ENCODE measurements around the gene MORN1.

The MORN1 gene

DNA sequence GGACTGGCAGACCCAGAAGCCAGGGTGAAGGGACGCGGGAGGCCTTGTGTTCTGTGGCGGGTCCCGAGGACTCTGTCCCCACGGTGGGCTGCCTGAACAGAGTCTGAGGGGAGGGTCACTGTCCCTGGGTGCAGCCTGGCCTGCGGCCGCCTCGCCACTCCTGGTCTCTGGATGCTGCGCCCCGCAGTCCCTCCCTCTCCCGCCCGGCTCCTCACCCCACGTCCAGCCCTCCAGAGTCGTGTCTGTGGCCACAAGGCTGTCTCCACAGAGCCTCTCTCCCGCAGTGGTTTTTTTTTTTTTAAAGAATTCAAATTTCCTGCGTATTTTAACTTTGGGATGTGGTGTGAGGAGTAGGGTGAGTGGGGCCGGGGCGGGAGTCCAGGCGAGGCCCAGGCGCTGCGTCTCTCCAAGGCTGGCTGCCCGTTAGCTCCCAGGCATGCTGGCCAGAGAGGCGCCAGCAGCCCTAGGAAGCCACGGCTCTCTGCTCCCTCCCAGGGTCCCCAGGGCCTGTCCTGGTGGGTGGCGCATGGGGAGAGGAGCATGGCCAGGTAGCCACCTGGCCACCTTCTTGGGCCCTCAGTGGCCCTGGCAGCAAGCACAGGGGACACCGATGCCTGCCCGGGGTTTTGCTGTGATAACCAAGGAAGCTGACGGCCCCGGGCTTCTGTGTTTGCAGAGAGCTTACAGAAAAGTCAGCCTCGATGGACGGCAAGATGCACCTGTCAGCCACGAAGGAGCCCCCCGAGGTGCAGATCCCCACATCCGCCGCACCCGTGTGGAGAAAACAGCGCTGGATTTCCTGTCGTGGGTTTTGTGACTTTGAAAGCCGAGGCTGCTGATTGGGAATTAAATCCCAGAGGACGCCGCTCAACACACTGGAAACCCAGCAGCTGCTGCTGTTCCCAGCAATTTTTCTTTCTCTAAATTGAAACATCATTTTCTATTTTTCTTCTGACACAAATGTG lies 72.8 kb downstream of the MORN1 start:
- DNase-seq (ENCODE audit: low spot score): no peak

DNA sequence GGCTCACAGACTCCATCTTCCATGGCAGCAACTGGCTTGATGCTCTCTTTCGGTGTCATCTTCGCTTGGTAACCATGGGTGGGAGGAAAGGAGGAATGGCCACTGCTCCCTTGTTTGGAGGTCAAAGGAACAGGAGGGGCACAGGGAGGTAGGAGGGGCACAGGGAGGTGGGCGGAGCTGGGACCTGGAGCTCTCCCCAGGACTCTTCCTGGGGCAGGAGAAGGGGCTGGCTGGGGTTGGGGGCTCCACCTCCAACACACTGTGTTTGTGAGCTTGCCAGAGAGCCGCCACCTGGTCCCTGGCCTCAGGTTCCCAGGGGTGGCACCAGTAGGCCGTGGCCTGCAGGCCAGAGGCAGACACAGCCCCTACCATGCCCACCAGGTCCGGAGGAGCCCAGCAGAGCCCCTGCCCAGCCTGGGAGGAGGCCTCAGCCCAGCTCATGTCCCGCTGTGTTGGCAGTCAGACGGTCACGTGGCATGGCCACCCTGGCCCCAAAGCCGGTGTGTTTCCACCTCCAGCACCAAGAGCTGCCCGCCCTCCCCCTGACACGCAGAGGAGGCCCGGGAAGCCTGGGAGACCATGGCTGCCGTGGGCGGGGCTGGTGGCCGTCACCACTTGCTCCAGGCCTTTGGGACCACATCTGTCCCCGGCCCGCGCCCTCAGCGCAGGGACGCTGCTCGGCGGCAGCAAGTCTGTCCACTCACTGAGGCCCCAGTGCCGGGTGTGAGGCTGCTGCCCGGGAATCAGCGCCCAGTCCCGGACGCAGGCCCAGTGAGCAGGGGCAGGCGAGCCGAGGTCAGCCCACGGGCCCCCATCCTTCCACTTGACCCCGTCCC lies 73.9 kb downstream of the MORN1 start:
- no peak for DNase-seq (ENCODE audit: low spot score)

DNA sequence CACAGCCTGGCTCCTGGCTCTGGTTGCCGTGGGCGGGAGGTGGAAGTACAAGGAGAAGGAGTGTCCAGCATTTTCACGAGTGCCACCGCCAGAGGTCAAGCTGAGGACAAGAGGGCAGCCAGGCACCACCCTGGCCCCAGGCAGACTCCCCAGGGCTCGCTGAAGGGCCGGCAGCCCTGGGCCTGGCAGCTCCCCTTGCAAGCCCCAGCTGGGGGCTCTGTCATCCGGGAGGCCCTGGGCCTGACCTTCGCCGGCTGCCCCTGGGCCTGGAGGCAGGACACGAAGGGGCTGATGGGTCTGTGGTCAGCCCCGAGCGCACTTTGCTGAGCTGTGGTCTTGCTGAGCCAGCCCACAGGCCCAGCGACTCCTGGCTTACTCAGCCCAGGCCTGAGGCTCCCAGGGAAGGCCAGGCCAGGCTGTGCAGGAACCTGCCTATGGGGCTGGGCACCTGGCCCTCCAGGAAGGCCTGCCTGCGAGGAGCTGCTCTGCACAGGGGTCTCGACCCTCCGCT lies 74.8 kb downstream of the MORN1 start:
- no peak for DNase-seq (ENCODE audit: low spot score)

DNA sequence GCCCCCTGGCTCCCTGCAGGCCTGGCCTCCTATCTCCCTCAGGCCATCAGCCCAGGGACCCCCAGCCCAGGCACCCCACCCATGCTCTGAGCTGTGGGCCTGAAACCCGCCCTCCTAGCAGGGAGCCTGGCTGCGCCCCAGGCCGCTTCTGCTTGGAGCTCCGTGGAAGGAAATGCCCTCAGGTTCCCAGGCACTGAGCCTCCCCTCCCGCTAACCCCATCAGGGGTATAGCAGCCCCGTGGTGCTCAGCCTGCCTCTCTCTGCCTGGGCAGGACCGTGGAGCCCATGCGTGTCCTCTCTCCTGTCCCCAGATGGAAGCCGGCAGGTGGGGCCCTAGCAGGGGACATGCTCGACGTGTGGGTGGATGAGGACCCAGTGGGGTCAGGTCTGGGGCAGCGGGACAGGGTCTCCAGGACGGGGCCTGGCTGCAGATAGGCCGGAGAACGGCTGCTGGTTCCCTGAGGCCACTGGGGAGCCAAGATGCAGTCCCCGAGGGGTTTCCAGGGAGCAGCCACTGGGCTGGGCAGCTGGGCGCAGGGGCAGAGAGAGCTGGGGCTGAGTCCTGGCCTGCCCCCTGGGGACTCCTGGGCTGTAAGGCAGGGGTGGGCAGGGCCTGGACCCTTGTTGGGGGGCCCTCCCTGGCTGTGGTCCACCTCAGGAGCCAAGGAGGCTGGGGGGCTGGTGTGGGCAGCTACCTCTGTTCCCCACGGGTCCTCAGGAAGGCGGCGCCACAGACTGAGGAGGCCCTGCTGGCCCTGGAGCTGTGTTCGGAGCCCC lies 75.5 kb downstream of the MORN1 start:
- DNase-seq (ENCODE audit: low spot score): no peak

DNA sequence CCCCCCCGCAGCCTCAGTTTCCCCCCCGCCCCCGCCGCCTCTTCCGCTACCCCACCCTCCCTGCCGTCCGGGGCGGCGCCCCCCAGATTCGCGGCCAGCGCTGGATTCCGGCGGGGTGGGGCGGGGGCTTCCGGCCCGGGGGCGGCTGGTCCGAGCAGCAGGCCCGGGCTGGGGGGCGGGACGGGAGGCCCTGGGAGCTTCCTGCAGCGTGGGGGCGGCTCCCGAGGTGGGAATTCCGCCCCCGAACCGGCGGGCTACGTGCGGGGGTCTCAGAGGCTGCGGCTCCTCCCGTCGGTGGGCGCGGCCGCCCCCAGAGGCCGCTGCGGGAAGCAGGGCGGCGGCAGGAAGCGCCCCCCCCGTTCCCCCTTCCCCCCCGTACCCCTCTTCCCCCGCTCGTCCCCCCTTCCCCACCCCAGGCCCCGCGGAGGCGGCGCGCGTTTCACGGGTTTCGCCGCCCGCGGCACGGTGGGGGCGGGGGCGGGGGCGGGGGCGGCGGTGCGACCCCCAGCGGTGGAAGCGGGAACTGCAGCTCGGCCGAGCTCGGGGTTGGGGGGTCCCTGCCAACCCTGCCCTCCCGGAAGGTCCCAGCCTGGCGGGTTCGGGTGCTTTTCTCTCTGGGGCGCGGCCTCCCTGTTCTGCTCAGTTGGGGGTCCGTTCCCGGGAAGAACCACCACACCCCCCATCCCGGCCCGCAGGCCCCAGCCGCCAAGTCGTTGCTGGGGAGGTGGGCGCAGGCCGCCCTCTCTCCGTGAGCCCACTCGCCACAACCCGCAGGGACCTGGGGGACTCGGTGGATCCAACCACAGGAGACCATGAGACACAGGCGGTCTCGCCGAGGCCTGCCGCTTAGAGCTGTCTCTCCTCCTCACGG lies 76.3 kb downstream of the MORN1 start:
- peak; percentile 16 for DNase-seq (ENCODE audit: low spot score)

DNA sequence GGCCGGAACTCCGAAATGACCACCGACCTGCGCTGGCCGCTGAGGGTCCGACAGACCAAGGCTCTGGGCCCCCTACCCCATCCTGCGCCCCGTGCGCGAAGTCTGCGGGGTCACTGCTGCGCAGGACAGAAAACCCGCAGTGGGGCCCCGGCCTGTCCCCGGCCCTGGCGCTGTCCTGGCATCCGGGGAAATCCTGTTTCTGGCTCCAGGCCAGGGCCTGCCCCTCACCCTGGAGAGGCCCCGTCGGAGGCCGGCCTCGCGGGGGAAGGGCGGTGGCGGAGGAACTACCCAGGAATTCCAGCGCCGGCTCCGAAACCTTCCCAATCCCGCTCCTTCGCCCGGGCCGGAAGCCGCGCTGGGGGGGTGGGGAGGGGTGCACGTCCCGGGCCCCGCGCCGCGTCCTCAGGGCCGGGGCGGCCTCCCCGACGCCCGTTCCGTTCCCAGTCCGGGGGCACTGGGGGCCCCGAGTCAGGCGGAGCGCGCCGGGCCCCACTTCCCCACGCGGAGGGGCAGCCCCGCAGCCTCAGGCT lies 77.0 kb downstream of the MORN1 start:
- no peak for DNase-seq (ENCODE audit: low spot score)

DNA sequence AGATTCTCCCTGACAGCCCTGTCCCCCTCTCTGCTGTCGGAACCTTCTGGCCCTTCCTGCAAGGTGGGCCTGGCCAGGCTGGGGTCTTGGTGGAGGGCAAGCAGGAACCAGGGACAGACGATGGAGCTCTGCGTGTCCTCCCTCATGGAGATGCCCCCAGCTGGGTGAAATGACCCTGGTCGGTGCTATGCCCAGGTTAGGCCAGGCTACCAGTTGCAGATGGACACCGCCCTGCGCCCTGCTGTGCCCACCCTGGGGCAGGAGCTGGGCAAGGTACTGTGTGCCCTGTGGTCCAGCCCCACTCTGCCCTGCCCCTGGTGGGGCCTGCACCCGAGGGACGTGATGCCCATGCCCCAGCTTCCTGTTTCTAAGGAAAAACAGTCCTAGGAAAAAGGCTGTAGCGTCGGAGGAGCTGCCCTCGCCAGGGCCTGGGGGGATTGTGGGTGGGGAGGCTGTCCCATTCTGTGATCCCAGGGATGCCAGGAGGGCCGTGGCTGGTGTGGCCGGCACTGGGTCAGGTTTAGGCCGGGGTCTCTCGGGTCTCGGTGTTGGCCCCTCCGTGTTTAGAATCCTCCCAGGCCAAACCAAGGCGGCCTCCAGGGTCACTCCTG lies 77.6 kb downstream of the MORN1 start:
- DNase-seq (ENCODE audit: low spot score): no peak

DNA sequence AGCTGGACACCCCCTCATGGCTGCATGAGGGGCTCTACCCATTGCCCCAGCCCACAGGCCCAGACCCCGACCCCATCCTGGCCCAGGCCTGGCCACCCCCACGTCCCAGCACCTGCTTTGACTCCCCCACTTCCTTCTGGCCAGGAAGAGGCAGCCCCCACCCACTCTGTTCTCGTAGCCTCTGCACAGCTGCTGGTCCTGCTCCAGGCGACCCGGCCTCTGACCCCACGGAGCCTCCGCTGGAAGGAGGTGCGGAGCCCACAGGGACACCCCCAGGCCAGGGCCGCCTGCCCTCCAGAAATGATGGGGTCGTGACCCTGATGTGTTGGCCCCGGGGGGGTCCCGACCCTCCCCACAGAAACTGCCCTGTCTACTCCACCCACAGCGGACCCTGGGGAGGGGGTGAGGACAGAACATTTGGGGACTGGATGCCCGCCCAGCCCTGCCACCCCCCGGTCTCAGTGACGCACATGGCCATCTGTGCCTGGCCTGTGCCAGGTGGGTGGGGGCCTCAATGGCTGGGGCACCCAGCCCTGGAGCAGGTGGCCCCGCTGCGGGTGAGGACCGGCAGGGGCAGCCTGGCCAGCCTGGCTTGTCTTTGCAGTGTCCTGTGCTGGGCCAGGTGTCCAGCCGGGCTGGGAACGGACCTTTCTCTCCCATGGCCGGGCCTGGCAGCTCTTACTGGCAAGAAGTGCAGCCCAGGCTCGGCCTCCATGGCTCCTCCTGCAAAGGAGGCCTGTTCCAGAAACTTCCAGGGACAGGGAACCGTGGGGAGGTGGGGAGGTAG lies 78.6 kb downstream of the MORN1 start:
- DNase-seq (ENCODE audit: low spot score): no peak

DNA sequence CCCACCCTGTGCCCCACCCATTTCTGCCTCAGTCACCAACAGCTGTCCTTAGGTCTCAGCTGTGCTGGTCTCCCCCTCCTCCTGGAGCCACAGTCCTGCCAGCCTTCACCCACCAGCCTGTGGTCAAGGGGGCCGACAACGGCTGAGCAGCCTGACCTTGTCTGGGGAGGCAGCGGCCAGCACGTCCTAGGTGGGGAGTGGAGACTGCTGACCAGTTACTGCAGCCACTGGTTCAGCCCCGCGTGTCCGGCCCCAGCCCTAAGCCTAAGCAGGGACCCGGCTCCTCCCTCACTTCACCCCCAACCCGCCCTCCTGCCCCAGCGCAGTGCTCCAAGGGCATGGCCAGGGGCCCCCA lies 79.2 kb downstream of the MORN1 start:
- DNase-seq (ENCODE audit: low spot score): no peak

DNA sequence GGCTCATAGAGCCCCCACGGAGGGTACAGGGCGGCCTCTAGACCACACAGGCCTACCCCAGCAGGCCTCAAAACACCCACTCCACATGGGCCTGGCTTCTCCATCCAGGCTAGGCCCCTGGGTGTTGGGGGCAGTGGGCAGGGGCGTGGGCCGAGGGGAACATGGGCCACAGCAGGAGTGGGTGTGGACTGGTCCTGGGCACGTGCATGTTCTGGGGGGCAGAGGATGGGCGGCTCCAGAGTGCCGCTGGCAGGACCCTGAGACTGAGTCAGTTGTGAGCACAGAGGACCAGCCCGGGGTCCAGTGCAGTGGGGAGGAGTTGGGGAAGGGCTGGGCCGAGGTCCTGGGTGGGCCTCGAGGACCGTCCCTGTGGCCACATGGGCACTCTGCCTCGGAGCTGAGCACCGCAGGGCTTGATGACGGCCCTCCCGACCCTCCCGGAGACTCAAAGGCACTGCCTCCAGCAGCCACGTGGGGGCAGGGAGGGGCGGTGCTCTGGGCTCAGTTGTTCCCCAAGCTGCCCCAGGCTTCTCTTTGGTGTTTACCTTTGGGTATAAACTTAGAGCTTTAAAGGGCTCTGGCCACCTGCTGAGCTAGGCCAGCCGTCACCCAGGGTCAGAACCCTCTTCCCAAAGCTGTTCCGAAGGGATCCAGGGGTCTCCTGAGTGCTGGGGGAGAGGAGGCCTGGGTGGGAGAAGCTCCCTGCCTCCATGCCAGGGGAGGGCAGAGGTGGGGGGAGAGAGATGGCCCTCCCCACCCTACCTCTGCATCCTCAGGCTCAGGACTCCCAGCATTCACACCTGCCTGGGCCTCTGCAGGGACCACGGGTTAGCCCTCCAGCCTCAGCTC lies 79.9 kb downstream of the MORN1 start:
- peak; percentile 41 for DNase-seq (ENCODE audit: low spot score)

DNA sequence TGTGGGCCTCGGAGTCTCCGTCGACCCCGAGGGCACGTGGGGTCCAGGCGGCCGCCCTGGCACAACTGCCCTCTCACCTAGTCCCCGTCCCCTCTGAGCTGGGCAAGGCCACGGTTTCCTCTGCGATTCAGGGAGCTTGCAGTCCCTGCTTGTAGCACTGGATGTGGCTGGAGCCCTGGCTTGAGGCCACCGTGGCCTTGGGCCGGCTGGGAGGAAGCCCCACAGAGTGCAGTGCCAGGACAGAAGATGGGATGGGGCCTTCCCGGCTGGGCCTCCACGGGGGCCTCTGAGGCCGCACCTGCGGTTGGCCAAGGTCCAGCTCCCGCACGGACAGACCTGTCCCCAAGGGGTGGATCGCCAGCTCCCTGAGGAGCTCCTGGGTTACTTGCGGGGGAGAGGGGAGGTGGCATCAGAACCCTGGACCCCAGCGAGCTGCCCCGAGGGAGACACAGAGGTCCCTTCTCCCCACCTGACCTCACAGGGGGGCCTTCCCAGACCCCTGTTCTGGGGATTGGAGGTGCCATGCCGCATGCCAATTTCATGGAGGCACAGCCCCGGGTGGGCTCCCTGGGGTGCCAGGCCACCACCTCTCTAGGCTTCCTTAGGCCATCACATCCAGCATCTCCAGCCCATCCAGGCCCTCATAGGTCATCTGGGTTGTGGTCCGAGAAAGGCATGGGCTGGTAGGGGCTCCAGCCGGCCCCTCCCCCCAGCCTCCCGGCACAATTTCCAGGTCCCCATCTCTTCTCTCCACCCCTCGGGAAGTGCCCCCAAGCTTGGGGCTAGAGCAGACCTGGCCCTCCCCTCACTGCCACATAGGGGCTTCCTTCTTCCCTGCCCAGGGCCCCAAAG lies 80.8 kb downstream of the MORN1 start:
- DNase-seq (ENCODE audit: low spot score): no peak

DNA sequence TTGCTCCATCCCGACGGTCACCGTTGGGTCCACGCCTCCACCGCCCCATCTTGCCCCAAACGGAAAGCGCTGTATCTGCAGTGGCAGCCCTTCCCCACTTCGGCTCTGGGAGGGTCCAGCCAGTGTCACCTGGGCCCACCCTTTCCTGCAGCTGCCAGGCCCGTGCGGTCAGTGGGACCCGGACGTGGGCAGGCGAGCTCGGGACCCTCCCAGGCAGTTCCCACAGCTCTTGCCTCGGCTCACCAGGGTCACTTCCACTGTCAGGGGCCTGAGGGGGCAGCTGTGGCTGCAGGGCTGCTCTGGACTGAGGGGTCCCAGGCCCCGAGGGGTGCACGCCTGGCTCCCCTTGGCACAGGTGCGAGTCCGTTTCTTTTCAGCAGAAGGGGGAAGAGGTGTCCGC lies 82.5 kb downstream of the MORN1 start:
- DNase-seq (ENCODE audit: low spot score): no peak

DNA sequence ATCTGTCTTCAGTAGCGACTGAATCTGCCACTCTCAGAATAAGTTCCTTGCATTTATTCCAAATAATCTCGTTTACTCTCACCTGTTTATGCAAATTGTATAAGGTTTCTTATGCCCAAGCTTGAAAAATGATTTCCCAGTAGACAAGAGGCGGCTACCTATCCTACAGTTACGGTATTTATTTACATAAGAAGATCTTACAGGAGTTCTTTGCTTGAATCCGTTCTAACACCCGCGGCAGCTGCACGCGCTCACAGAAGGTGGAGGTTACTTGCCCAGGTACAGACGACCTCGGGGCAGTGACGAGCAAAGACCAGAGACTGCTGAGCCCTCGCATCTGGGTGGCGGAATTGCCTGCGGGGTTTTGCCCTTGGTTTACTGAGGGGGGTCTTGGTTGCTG lies 83.4 kb downstream of the MORN1 start:
- DNase-seq (ENCODE audit: low spot score): no peak

DNA sequence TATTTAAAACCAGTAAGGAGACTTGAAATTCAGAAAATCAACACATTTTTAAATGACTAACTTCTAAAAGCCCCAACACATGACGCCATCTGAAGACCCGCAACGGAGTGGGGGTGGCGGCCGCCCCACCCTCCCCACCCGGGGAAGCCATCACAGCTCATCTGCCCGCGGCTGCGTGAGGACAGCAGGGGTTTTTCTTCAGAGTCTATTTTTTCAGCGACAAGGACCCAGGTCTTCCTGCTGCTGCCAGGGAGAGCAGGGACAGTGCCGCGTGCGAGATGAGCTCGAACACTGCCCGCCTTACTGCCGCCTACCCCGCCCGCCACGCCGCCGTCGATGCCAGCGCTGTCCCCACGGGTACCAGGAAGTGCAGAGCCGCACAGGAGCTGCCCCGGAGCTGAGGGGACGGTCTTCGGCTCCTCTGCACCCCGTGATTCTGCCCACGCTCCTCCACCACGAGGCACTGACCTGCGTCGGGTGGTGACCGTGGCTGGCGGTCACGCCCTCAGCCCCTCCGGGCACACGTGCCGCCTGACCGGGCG lies 84.2 kb downstream of the MORN1 start:
- no peak for DNase-seq (ENCODE audit: low spot score)

DNA sequence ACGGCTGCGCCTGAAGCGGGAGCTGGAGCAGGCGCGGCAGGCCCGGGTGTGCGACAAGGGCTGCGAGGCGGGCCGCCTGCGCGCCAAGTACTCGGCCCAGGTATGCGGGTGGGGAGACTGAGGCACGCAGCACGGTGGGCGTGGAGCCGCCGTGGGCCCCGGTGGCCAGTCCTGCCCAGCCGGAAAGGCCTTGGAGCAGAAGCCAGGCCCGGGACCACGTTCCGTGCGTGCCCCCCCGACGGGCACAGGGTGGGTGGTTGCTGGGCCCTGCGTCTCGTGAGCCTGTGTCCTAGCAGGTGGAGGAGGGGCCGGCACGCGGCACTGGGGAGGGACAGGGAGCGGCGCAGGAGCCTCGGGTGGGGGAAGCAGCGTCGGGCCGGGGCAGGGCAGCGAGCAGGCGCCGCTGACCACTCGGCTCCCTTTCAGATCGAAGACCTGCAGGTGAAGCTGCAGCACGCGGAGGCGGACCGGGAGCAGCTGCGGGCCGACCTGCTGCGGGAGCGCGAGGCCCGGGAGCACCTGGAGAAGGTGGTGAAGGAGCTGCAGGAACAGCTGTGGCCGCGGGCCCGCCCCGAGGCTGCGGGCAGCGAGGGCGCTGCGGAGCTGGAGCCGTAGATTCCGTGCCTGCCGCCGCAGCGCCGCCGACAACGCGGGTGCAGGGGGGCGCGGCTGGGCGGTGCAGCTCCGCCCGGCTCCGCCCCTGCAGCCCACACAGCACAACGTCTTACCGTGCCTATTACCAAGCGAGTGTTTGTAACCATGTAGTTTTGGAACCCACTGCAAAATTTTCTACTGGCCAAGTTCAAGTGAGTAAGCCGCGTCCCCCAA lies 85.0 kb downstream of the MORN1 start:
- DNase-seq (ENCODE audit: low spot score): no peak

DNA sequence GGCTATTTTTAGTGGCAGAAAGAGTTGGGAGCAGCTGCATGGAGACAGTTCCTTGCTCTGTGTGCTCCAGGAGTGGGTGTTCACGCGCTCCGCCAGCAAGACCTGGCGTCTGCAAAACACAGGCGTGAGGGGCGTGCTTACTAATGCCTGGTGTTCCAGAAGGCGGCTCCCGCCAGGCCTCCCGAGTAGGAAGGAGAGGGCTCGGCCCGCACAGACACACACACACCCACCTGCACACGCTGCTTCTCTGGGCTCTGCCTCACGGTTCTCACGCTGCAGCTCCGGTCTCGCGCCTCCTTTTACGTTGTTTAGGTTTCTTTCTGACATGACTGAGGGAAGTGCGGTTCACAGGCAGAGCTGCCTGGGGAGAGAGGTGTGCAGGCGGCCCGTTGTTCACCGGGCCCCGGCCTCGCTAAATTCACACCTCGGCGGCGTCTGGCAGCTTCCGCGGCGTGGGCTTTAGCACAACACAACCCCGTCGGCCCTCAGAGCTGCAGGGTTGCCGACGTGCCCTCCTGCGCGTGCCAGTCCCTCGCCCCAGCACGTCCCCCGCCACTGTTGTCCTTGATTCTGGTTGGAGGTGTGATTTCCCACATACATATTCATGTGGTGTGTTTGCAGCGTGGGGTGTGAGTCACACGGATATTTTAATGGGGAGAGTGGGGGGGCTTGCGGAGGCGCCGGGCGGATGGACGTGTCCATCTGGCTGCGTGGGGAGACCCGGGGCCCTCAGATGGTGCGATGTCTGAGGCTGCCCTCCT lies 86.3 kb downstream of the MORN1 start:
- DNase-seq (ENCODE audit: low spot score): no peak

All from hematopoietic multipotent progenitor cell treated with erythropoietin and hydrocortisone succinate and interleukin-3 and kit ligand, for 15 days (in vitro differentiated cells).